Limb (tissue), 2 donors: ENCODE measurements around the gene FAM32A.

Experiments used
- DNase-seq, 2 donors: peaks; one replicate each; pipeline ENCODE4 v3.0.0-alpha.2; 2016; ENCODE audit errors: extremely low spot score in 2 of 2

The FAM32A gene

DNA sequence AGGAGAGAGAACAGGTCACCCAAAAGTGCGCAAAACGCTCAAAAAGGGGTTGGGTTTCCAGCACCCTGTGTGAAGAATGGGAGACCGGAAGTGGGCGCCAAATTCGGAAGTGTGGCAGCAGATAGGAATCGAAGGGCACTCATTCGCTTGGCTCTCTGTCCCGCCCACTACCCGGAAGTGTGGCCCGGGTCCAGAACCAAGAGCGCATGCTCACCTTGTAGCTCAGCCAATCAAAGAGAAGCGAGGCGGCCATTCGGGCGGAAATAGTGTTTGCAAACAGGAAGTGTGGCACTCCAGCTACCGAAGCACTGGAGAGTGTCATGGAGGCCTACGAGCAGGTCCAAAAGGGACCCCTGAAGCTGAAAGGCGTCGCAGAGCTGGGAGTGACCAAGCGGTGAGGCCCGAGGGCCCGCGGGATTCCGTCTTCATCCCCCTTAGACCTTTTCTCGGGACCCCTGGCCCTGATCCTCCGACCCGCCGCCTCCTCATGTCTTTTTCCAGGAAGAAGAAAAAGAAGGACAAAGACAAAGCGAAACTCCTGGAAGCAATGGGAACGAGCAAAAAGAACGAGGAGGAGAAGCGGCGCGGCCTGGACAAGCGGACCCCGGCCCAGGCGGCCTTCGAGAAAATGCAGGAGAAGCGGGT, at the start of gene FAM32A:
TSS of gene FAM32A (plus strand) at position 288 of the 645 bp plus-strand sequence. CDS start at position 321, 33 bp downstream.
- peak; percentile 99 for DNase-seq

DNA sequence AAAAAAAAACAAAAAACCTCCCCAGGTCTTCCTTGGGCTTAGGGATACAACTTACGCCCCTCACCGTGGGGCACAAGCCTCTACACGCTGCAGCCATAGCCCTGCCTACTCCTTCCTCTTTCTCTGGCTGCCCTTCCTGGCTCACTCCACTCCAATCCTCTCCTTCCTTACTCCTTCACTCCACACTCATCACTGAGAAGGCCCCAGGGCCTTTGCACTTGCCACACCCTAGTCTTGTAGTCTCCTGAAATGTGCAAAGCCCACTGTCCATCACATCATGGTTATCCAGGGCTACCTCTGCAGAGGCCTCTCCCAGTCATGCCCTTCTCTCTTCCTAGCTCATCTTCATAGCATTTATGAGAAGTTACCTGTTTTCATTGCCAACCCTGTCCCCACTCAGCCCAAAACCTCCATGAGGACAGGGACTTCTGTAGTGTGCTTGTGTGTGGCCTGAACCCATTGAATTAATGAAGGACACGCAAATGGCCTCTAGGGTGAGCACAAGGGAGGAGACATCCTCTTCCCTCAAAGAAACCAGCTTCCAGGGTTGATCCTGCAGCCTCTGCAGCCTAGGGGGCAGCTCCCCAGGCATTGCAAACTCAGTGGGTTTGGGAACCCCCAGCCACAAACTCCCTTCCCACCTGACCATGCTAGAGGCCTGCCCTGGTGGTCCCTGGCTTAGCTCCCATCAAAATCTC, 49.6 kb upstream of the FAM32A start:
- no peak for DNase-seq

DNA sequence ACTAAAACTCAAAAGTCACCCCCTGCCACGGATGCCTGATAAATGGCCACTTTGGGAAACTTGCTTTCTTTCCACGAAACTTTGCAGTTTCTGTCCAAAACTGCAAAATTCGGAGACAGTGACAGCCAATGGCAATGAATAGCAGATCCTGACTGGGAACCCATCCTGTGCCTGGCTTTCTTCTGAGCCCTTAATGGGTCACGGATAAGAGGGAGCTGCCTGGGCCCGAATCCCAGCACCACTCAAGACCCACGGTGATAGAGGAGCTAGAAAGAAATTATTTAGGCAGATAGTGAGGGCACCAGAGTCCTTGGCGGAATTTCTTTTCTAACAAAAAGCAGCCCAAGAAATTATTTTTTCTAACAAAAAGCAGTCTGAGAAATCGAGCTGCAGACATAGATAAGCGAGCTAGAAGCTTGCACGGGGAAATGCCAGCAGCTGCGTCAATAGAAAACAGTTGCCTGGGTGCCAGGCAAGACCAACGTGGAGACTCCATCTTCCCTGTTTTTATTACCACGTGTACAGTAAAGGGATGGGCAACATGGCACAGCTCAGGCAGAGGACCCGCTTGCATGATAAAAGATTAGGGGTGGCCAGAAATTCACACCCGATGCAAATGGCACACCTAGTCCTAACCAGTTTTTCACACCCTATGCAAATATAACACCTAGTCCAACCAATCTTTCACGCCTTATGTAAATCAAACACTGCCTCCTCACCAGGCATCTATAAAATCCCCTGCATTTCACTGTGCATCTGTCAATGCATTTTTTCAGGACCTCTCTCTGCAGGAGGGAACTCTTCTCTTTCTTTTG, 48.8 kb upstream of the FAM32A start:
- no peak for DNase-seq

DNA sequence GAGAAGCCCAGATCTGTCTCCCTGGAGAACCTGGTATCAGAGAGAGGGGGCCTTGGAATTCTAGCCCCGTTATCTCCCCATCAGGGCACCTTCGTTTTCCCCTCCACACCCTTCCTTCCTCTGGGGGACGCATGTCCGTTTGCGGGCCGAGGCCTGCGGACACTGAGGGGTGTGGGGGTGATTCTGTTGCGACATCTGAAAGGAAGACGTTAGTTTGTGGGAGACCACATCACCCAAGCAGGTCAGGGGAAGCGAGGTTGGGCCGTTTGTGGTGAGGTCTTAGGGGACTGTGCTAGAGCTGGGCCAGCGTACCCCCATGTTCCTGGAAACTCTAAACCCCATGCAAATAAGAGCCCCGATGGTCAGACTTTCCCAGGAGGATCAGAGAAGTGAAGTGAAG, 45.5 kb upstream of the FAM32A start:
- DNase-seq: no peak

GRCh38 chr19:16141043-16141442, 44.2 kb upstream of the FAM32A start:
- no peak for DNase-seq

DNA sequence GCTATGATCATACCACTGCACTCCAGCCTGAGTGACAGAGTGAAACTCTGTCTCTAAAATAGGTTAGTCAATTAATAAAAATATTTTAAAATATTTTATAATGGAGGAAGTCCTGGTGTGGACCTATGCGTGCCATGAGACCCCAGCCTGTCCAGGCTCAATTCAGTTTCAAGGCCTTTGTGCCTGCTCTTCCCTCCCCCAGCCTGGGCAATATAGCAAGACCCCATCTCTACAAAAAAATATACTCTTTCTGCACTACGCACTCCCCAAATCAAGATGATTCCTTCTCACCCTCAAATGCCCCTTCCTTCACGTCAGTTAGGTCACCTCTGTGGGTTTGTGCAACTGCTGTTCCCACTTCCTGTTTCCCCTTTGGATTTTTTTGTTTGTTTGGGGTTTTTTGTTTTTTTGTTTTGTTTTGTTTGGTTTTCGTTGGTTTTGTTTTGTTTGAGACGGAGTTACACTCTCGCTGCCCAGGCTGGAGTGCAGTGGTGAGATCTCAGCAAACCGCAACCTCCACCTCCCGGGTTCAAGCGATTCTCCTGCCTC, 43.1 kb upstream of the FAM32A start:
- no peak for DNase-seq

DNA sequence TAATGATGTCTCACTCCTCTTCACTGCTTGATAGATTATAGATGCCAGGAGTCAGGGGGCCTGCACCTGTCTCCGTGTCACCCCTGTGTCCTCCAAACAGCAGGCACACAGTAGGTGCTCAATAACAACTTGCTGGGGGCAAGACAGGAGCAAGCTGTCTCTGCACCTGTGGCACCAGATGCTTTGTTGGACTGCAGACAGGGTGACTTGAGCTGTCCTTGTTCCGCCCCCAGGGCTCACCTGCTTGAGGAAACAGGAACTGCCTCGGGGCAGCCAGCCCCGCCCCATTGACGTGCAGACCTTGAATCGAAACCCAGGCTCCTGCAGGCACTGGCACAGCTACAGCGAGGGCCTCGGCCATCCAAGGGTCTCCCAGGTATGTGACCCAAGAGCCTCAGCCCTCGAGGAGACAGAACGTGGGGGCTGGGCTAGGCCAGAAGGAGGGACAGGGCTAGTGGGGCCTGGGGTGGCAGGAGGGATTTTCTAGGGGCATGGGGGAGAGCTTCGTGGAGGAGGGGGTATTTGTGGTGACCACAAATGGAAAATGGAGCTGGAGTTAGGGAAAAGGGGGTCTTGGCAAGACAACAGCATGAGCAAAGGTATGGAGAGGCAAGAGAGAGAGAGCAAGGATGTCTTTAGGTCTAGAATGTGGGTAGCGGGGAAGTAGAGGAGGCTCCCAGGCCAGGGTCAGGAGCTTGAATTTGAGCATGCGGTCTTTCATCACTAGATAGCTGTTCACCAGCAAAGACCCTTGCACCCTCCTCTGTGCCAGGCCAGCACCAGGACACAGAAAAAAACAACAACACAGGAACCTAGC, 41.6 kb upstream of the FAM32A start, which contains the start of gene HSH2D:
TSS of gene HSH2D (plus strand) at position 287 of the 817 bp plus-strand sequence. CDS start 5,066 bp downstream, outside the sequence.
- DNase-seq: no peak

DNA sequence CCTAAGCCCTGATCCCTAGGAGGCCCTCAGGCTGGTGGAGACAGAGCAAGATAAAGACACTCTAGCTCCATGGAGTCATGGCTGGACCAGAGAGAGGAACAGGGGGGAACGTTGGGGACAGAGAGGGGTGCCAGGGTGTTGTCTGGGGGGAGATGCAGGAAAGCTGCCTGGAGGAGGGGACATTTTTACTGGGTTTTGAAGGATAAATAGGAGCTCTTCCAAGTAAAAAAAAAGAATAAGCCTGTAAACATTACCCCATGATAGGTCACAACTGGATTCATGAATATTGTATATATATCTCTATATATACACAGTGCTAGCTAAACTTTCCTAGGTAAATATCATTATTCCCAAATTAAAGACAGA, 41.0 kb upstream of the FAM32A start:
- DNase-seq: no peak

DNA sequence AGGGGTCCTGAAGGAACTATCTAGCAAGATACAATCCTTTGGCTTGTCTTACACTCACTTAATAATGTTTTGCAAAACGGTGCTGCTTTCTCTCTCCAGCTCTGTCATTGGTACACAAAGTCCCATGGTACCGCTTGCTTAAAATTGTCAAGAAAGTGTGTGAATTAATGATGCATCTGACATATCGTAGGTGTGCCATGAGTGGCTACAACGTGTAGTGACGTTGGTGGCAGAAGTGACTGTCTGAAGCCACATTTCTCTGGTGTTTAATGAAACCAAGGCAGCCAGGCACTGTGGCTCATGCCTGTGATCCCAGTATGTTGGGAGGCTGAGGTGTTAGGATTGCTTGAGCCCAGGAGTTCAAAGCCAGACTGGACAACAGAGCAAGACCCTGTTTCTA, 39.1 kb upstream of the FAM32A start:
- DNase-seq: no peak

DNA sequence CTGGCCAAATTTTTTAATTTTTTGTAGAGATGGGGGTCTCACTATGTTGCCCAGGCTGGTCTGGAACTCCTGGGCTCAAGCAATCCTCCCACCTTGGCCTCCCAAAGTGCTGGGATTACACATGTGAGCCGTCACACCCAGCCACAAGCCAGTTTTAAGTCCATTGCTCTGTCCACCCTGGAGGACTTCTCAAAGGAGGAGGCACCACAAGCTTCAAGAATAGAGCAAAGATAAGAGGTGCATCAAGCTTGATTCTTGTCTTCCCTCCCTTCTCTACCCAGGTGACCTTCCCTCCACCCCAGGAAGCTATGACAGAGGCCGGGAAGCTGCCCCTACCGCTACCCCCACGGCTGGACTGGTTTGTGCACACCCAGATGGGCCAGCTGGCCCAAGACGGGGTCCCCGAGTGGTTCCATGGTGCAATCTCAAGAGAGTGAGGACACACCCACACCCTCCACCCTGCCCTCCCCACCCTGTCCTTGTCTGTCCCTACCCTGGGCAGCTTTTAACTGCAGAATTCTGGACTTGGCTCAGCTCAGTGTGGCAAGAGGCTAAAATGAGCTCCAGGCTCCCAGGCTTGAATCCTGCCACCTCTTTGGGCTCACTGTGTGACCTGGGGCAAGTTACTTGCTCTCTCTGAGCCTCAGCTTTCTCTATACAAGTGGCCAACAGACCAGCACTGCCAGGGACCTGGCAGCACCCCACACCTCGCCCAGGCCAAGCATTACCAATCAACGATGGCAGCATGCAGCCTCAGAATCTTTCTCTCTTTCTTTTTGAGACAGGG, 36.6 kb upstream of the FAM32A start:
- DNase-seq: no peak

GRCh38 chr19:16153582-16154336, 31.5 kb upstream of the FAM32A start:
- DNase-seq: no peak

DNA sequence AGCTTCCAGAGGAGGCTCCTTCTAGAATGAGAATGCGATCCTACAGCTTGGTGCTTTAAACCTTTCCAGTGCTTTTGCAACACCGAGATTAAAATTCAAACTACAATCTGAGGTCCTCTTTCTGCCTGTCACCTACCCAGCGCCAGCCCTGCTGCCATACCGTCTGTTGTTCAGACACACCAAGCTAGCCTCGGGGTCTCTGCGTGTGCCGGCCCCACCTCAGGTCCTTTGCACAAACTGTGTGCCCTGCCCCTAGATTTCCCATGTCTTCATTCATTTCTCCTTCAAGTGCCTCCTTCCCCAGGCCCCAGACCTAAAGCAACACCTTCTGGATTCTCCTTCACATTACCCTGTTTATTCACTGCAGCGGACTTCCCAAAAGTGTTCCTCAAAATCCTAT, 30.7 kb upstream of the FAM32A start:
- DNase-seq: no peak

DNA sequence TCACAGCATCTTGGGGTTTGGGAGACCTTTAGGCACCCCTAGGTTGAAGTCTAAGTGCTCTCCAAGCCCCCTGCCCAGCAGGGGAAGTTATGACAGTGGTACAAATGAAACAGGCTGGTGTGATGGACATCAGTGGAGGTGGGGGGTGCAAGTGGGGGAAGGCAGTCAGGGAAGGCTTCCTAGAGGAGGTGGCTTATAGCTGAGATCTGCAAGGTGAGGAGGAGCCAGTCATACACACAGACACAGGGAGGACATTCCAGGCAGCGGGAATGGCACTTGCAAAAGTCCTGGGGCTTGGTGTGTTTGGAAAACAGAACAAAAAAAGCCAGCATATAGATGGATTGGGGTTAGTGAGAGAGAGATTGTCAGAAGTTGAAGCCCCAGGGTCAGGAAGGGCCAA, 30.1 kb upstream of the FAM32A start:
- no peak for DNase-seq

DNA sequence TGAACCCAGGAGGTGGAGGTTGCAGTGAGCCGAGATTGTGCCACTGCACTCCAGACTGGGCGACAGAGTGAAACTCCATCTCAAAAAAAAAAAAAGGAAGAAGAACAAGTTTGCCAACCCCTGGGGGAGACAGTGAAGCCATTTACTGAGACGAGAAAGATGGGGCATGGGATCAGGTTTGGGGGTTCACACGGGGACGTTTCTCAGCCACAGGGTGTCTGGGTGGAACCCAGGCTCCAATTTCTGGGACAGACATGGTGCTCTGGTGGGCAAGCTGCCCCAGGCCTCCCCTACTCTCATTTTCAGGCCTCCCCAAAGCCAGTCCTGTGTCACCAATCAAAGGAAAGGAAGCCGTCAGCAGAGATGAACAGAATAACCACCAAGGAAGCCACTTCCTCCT, 28.3 kb upstream of the FAM32A start:
- no peak for DNase-seq

DNA sequence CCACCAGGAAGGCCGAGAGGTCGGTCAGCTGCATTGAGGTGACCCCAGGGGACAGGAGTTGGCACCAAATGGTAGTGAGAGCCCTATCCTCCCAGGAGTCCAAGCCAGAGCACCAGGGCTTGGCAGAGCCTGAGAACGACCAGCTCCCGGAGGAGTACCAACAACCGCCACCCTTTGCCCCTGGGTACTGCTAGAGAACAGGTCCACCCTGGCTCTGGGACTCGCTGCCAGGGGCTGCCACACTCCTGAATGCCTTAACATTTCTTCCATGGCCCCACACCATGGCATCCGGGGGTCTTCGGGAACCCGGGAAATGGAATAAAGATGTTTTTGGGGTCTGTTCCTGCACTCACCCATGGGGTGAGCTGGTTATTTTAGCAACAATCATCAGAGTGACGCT, 27.6 kb upstream of the FAM32A start:
- DNase-seq: no peak

DNA sequence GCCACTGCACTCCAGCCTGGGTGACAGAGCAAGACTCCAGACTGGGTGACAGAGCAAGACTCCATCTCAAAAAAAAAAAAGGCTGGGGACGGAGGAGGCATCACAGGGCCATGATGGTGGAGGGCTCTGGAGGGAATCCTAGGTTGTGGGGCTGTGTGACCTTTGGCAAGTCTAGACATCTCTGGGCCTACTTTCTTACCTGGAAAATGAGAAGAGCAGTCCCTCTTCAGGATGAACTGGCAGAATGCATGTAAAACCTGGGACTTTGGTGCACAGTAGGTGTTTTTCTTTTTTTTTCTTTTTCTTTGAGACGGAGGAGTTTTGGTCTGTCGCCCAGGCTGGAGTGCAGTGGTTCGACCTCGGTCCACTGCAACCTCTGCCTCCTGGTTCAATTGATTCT, 25.6 kb upstream of the FAM32A start:
- DNase-seq: no peak

GRCh38 chr19:16160445-16160942, 24.7 kb upstream of the FAM32A start:
- DNase-seq: no peak

GRCh38 chr19:16160943-16161560, 24.2 kb upstream of the FAM32A start:
- no peak for DNase-seq

DNA sequence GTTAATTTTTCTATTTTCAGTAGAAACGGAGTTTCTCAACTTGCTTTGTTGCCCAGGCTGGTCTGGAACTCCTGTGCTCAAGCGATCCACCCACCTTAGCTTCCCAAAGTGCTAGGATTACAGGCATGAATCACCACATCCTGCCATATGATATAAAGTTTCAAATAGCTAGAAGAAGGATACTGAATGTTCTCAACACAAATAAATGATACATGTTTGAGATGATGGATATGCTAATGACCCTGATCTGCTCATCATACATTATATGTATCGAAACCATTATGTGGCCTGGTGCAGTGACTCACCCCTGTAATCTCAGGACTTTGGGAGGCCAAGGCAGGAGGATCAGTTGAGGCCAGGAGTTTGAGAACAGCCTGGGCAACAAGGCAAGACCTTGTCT, 23.4 kb upstream of the FAM32A start:
- DNase-seq: no peak
